Measurements from ENCODE around the gene EPC2. TPM values are rescaled to one million over a fixed set of nuclear protein-coding genes. Genes with fewer than 3 reads are reported as not detected.
A peak's percentile ranks its signal among the peaks of the same experiment; 100 is the strongest.

EPC2 gene
- total and polyA plus RNA-seq, 2 of the 8 experiments (the other 6 are each of a cell fraction or from before 2014, with no cell fraction given), result 16.1 to 25.7 TPM

DNA sequence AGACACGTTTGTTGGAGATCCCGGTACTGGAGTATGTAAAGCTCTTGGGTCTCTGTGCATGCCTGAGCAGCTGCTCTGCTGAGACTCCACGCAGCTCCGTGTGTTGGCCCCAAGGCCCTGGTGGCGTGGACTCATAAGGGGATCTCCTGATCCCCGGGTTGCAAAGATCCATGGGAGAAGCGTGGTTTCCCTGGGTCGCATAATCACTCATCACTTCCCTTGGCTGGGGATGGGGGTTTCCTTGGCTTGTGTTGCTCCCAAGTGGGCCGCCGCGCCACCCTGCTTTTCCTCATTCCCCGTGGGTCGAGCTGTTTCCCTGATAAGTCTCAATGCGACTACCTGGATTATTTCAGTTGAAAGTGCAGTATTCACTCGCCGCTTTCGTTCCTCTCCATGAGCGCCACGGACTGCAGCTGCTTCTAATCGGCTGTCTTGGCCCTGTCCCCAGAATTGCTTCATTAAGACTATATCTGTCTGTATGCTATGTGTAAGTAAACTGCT lies 76.0 kb downstream of the EPC2 start:
- no peak overlapping the region for H2AK5ac ChIP-seq (ENCODE audit: low read depth, low read length)
- no peak overlapping the region; the same call in 1 of the 2 replicates for H4K8ac ChIP-seq (ENCODE audit: extremely low read depth, insufficient read depth, low read length)
- peaks cover 0 to 99% of the 10 kb centered on the region in 2 experiments; a peak in 3 of 4 replicates for H3K79me2 ChIP-seq (ENCODE audit: control insufficient read depth in 1 of 2, insufficient read depth in 2 of 2, low read length in 2 of 2)
- no peak overlapping the region for H4K5ac ChIP-seq (ENCODE audit: insufficient read length, low read depth, low read length)
- no peak overlapping the region for H3K23ac ChIP-seq (ENCODE audit: insufficient read length)
- no peak overlapping the region for H2AFZ ChIP-seq (ENCODE audit: low read length)
- H2BK120ac ChIP-seq (replicated peaks; ENCODE audit: low read depth, low read length), result no peak overlapping the region
- no peaks in the 10 kb centered on the region for H3K23me2 ChIP-seq (ENCODE audit: low read depth, low read length)
- H3K36me3 ChIP-seq (ENCODE audit: control insufficient read depth in 2 of 4, insufficient read depth in 4 of 4, low read length in 3 of 4), result no peaks in the 10 kb centered on the region
- peak overlapping the region; percentile 52; the same call in 1 of the 2 replicates for H2BK5ac ChIP-seq (ENCODE audit: low read depth, low read length)
- peaks cover 0 to 15% (median 5%) of the 10 kb centered on the region in 4 experiments; a peak in 6 of 7 replicates for H3K4me1 ChIP-seq (replicated peaks in 1 of 4; ENCODE audit: control insufficient read depth in 3 of 4, insufficient read depth in 4 of 4, low read length in 3 of 4)
- no peaks in the 10 kb centered on the region for H3K27me3 ChIP-seq (replicated peaks in 1 of 4; ENCODE audit: control insufficient read depth in 3 of 4, extremely low read depth in 1 of 4, insufficient read depth in 3 of 4, low read length in 3 of 4)
- no peaks in the 10 kb centered on the region for H3K9me3 ChIP-seq (ENCODE audit: insufficient read depth in 2 of 2, low read depth in 1 of 2, low read length in 1 of 2)
- FAIRE-seq (no peak), DNase-seq (ENCODE audit: low read depth in 1 of 2, low spot score in 2 of 2) (no peak)
- H2BK15ac ChIP-seq (ENCODE audit: low read length), result no peak overlapping the region
- H4K91ac ChIP-seq (replicated peaks; ENCODE audit: insufficient read length, low read length), result no peak overlapping the region
- H3K27ac ChIP-seq (ENCODE audit: low read depth, low read length), result no peak overlapping the region
- no peak overlapping the region for H3K4me3 ChIP-seq (ENCODE audit: extremely low read depth in 1 of 4, insufficient read depth in 2 of 4, low read depth in 3 of 4, low read length in 4 of 4)
- ChIA-PET POLR2A (ENCODE audit: partially characterized antibody) (interaction anchor here (1.1 kb wide), 1 partner anchor 75 kb away, joined by 3 read pairs; no protein-coding TSS in a partner anchor), CTCF (ENCODE audit: partially characterized antibody) (interaction anchor here (1.0 to 1.4 kb wide), 5 partner anchors 9 to 78 kb away, joined by 3 to 5 read pairs (median 3); no protein-coding TSS in a partner anchor)
- no peak overlapping the region for H2BK20ac ChIP-seq (ENCODE audit: low read length)
- H3K4me2 ChIP-seq (ENCODE audit: insufficient read depth in 1 of 2, low read depth in 2 of 2, low read length in 2 of 2), result no peak overlapping the region
- H4K20me1 ChIP-seq (replicated peaks in 1 of 2; ENCODE audit: control insufficient read depth in 1 of 2, insufficient read depth in 2 of 2, low read length in 2 of 2), result peaks cover 0 to 2% of the 10 kb centered on the region in 2 experiments
- H3K79me1 ChIP-seq (ENCODE audit: low read depth, low read length), result peaks cover 2% of the 10 kb centered on the region
- WGBS, 2 experiments (ENCODE audit: extremely low coverage in 1 of 2, insufficient coverage in 1 of 2, insufficient read length in 1 of 2, insufficient replicate concordance in 2 of 2, low coverage in 1 of 2, low lambda C conversion rate in 2 of 2, missing lambda C conversion rate in 1 of 2), result 88% methylated on average over 20 of the region's 20 CpGs; no CpG with 5 or more reads in 1 of the 2 experiments
- H3K14ac ChIP-seq (ENCODE audit: insufficient read length), result no peak overlapping the region
- no peak overlapping the region for H3K56ac ChIP-seq (replicated peaks; ENCODE audit: insufficient read length, low read depth, low read length)
- H3K9ac ChIP-seq (replicated peaks in 1 of 4; ENCODE audit: extremely low read depth in 1 of 4, low read depth in 3 of 4, low read length in 3 of 4), result no peak overlapping the region
- no peak overlapping the region for H2BK12ac ChIP-seq (ENCODE audit: low read depth, low read length)
- no peak overlapping the region for H3K4ac ChIP-seq (replicated peaks; ENCODE audit: insufficient read length, low read depth, low read length)
- H3K18ac ChIP-seq (ENCODE audit: extremely low read depth, low read length), result no peak overlapping the region
- no peak for TF ChIP-seq KDM5A (IDR thresholded peaks at IDR 0.05; ENCODE audit: low read length)
- TF ChIP-seq SAP30 (IDR thresholded peaks at IDR 0.05; ENCODE audit: insufficient read depth, insufficient replicate concordance, low read length), result no peak
- no peak for TF ChIP-seq TCF12 (IDR thresholded peaks at IDR 0.05; ENCODE audit: low read depth, low read length)
- TF ChIP-seq POLR2AphosphoS5 (IDR thresholded peaks at IDR 0.05; ENCODE audit: low read depth, low read length), result no peak
- TF ChIP-seq GABPA (IDR thresholded peaks at IDR 0.05; ENCODE audit: borderline replicate concordance, insufficient read depth, low read length), result no peak
- no peak for TF ChIP-seq RBBP5 (IDR thresholded peaks at IDR 0.05; ENCODE audit: borderline replicate concordance, low read depth, low read length)

Measured in H1 (cell line).